Measurements from ENCODE around the gene TMEM9. TPM values are rescaled to one million over a fixed set of nuclear protein-coding genes. Genes with fewer than 3 reads are reported as not detected.

Gene TMEM9
- 66.0 and 80.0 TPM in 2 replicates for total RNA-seq

DNA sequence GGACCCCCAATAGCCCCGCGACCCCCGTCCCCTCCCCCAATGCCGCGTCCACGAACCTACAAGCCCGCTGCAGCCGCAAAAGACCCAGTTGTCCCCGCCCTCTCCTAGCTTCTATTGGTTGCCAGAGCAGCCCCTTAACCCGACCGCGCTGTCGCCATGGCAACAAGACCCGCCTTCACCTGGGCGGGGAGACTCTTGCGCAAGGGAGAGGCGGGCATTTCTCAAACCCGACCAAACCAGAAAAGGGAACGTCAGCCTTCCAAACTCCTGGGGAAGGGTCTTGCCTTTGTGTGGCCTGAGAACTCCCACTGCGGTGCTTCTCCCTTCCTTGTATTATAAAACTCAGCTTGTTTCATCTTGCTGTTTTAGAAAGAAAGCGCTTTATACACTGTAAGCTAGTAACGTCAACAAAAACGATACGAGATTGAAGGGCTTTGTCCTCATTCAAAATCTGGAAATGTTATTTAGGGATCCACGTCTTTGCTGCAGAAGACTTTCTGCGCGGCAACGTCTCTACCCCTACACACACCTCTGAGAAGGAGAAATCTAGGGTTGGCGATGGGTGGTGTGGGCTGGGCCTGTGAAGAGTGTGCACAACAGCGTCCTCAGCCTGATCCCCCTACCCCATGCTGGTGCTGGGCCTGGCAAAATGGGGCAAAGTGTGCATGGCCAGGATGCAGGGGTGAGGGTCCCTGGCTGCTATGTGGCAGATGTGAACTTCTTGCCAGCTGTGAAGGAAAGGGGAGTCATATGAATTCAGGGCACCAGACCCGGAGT lies at the start of gene TMEM9:
Gene TMEM9, minus strand, starts transcription at position 86 of the 777 bp plus-strand sequence. CDS start 551 bp downstream, outside the sequence.
- peak; percentile 54 for DNase-seq (ENCODE audit: extremely low read depth, low read depth, low spot score)

DNA sequence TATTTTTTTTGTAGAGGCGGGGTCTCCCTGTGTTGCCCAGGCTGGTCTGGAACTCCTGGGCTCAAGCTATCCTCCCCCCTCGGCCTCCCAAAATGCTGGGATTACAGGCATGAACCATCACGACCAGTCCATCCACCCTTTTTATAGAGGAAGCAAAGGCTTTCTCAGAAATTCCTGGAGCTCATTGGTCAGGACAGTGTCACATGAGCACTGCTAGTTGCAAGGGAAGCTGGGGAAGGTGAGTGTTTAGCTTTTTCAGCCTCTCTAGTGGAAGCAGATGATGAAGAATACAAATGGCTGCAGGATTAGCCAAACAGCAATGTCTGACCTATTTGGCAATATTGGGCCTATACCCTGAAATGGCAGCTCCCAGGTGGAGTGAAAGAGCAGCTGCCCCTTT lies 44.3 kb upstream of the TMEM9 start:
- DNase-seq (ENCODE audit: extremely low read depth, low read depth, low spot score), result no peak

DNA sequence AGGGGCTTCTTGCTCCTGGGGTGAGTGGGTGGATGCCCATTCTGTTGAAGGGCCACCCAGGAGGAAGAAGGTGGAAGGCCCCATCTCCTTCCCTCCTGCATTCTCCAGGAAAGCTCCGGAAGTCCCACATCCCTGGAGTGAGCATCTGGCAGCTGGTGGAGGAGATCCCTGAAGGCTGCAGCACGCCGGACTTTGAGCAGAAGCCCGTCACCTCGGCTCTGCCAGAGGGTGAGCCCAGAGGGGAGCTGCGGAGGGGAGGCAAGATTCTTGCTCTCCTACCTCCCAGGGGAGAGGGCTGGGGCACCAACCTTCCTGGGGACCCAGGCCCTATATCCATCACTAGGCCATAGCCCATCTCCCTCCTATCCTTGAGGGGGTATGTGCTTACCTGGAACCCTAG lies 39.8 kb upstream of the TMEM9 start:
- DNase-seq (ENCODE audit: extremely low read depth, low read depth, low spot score), result no peak

DNA sequence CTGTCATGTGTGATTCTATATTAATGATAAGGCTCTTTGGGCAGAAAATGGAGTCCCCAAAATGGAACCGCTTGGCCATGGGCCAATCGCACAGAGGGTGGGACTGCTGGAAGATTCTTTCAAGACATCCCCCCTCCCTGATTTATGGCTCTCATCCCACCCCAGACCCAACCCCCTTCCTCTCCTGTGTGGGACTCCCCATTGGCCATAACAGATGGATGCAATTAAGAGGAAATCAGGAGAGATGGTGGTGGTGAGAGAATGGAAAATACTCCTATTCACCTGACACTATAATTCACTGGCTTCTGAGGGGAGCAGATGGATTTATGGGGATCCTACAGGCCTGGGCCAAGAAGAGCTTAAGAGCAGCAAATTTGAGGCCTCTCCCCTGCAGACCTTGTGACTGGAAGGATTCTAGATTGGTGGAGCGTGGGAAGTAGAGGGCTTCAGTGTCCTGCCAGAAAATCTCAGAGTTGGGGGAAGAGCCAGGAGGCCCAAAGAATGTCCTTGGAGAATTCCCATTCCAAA lies 38.1 kb upstream of the TMEM9 start:
- no peak for DNase-seq (ENCODE audit: extremely low read depth, low read depth, low spot score)

DNA sequence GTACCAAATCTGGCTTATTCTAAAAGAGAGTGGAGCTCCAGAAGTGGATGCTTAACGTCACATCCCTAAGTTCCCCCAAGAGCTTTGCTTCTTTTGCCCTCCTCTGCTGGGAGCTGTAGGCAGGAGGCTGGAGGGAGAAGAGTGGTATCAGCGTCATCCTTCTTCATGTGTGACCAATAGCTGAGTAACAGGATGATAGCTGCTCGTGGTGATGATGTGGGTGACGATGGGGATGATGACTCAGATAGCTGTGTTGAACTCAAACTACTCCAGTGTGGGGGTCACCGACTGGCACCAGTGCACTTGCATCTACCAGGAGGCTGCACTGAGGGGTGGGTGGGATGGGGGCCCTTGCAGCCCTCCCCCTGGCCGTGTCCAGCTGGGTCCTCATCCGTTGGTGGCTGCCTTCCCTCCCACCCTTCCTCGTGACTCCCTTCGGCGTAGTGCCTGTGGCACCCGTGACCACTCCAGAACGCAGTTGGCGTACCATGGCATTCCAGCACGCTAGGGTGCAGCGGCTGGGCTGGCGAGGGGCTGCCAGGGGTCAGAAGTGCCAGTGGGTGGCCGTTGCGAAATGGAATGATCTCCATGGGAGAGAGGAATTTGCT lies 37.5 kb upstream of the TMEM9 start:
- no peak for DNase-seq (ENCODE audit: extremely low read depth, low read depth, low spot score)

DNA sequence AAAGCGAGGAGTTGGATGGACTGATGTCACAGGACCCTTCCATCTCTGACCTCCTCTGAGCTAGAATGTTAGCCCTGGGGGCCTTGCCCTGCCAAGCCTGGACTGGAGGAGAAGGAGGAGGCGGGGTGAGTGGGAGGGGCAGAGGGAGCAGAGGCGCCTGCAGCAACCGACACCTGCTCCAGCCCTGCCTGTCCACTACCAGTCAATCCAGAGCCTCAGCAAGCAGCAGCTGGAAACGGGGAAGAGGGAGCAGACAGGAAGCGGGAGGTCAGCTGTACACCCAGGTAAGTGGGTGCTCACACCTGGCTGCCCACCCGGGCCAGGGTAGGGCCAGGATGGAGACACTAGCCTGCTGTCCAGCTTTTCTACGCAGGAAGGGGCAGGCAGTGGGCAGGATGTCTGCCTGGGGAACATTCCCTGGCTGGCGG lies 36.4 kb upstream of the TMEM9 start, which contains the start of gene IGFN1:
Gene IGFN1, plus strand, starts transcription at position 201 of the 428 bp plus-strand sequence. CDS start 2,470 bp downstream, outside the sequence.
- no peak for DNase-seq (ENCODE audit: extremely low read depth, low read depth, low spot score)

DNA sequence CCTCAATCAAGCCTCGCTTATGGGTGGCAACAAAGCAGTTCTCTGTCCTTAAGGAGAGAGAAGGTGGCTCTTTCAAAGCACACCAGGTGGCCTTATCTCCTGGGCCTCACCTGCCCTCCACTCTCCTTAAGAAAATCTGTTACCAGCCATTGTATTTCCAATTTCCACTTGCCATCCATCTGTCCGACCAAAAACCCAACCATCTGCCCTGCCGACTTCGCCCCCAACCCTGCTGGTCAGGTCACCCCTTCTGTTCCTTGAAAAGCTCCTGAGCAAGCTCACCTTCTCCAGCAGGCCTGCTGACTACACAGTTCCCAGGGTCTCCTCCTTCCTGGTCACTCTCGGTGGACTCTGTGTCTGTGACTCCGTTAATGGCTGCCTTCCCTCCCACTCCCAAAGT lies 35.7 kb upstream of the TMEM9 start:
- no peak for DNase-seq (ENCODE audit: extremely low read depth, low read depth, low spot score)

DNA sequence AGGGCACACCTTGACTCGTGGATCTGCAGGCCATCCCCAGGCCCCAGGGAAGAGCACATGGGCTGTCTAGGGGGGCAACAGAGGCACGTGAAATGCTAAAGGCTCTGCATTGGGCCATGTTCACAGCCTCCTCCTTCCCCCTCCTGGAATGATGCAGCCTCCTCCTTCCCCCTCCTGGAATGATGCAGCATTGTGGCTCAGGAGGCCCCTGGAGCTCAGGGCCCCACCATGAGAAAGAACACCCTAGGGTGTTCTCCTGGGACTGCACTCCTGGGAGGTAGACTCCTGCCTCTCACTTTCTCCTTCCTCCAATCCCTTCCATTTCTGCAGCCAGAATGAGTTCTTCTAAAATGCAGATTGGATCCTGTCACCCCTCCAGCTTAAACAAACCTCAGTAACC lies 34.8 kb upstream of the TMEM9 start:
- no peak for DNase-seq (ENCODE audit: extremely low read depth, low read depth, low spot score)

DNA sequence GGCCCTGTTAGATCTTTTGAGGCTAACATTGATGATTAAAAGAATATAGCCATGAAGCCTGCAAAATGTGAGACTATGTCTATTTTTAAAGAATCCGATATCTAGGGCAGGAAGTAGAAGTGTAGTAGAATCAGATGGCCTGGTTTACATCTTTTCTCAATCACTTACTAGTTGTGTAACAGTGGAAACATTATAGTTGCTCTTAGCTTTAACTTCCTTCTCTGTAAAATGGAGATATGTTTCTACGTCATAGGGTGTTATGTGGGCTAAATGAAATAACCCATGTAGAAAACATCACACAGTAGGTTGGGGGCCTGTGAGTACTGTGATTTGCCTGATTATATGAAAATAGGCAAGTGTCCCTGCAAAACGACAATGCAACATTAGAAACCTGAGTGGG lies 31.9 kb upstream of the TMEM9 start:
- no peak for DNase-seq (ENCODE audit: extremely low read depth, low read depth, low spot score)

DNA sequence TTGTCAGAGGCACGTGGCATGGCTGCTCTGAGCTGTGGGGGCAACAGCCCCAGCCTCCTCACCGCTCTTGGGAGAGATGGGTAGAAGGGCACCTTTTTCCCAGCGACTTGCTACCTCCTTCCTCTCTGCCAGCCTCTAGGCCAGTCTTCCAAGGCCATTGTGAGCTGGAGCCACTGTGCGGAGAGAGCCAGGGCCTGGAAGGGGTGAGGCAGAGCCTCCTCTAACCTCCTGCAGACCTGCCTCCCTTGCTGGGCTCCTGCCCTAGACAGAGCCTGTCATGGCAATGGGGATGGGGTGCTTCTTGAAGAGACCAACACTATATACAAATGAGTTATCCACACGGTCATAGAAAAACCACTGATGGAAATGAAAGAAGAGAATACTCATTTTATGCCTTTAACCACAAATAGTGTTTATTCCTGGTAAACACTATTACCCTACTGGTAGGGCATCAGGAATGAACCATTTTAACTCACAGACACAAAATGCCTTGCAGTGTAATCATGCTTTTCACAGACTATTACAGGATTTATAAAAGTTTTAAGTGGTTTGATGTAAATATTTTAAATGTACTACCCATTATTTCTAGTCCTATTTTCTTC lies 31.4 kb upstream of the TMEM9 start:
- no peak for DNase-seq (ENCODE audit: extremely low read depth, low read depth, low spot score)

DNA sequence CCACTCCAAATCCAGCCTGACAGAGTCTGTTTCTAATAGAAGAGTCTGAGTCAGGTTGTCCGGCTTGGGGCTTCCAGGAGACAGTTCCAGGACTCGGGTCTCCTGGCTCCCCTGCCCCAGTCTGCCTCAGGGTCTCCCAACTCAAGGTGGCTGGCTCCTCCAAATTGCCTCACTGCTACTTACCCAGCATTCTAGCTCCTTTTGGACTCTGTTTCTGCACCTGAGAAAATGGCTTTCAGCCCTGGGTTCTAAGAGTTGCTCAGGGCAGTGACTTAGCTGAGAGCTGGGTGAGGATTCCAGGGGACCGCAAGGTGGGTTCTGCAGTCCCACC lies 30.8 kb upstream of the TMEM9 start:
- no peak for DNase-seq (ENCODE audit: extremely low read depth, low read depth, low spot score)

DNA sequence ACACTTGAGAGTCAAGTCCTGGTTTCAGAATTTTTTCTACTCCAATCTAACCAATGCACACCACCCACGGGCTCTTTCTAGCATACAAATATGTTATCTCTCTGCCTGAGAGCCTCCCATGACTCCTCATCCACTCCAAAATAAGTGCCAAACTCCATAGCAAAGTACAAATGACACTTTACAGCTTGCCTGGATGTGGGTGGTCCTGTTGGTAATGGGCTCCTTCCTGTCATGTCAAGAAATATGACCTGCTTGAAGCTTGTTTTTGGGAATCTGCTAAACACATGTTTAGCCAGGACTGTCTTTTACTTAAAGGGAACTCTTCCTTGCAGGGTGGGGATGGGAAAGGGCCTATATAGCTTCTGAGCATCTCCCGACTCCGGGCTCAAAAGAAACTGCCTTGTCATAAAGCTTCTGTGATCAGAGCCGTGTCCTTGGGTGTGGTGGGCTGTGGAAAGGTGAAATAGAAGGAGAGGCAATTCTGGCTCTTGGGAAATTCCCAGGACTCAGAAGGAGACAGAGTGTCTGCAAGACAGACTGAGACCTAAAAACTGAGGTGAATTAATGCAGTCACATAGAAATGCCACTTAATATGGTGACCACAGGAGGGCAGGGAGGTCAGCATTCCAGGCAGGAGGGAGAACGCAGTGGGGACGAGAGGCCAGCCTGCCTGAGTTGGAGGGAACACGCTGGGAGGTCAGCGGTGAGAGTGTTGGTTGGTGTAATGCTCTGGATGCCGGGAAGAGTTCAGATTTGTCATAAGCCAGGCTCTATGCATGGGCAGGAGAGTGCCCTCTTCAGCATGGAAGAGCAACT lies 30.2 kb upstream of the TMEM9 start:
- no peak for DNase-seq (ENCODE audit: extremely low read depth, low read depth, low spot score)

DNA sequence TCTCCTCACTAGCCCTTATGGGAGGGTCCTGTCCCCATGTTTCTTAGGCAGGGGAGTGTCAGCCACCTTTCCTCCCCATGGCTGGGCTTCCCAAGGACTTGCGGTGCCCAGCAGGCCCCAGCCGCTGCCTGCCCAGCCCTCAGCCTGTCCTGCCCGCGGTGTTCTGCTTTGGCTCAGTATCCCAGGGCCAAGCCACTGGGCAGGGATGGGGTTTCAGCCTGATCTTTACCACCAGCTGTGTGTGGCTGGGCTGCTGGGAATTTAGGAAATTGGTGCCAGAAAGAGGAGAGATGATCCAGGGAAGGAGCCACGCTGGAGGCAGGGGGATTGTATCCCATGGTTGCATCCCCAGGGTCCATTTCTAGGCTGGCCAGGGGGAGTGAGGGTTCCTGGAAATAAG lies 29.5 kb upstream of the TMEM9 start:
- no peak for DNase-seq (ENCODE audit: extremely low read depth, low read depth, low spot score)

DNA sequence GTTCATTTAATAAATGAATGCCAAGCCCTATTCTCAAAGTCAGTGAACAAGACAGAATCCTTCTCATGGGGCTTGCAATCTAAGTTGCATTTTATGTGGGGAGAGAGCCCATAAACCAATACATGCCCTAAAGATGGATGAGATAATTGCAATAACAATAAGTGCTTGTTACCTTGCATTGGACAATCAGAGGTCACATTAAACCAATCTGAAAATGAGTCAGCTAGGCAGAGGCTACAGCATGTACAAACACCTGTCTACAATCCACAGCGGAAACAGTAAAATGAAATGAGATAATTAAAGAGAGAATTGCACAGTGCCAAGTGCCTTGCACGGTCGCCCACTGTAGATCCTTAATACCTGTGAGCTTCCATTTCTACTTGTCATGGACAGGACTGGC lies 28.9 kb upstream of the TMEM9 start:
- DNase-seq (ENCODE audit: extremely low read depth, low read depth, low spot score), result no peak

DNA sequence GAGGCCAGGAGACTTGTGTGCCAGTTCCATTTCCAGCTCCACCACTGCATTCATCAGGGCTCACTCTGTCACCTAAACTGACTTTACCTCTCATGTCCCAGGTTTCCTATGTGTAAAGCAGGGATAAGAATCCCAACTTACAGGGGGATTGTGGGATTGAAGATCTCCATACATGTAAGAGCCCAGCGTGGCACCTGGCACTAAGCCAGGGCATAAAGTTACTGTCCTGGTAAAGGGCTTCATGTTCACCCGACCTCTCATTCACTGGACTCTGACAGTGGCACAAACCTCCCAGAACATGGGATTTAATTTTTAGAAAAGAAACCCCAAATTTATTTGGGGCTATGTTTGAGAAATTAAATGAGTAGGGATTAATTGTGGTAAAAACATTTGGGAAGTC lies 27.5 kb upstream of the TMEM9 start:
- no peak for DNase-seq (ENCODE audit: extremely low read depth, low read depth, low spot score)

DNA sequence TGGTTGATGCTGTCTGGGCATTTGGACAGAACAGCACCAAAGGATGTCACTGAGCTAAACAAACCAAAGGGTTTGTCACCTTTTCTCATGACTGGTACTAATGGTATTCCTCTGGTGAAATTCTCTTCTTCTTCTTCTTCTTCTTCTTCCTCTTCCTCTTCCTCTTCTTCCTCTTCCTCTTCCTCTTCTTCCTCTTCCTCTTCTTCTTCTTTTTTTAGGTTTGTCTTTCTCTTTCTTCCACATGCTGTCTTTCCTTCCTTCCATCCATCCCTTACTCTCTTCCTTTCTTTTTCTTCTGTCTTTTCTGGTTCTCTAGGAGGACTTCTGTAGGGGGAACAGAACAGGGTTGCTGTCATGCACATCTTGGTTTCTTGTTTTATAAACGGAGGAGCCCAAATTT lies 27.0 kb upstream of the TMEM9 start:
- DNase-seq (ENCODE audit: extremely low read depth, low read depth, low spot score), result no peak

DNA sequence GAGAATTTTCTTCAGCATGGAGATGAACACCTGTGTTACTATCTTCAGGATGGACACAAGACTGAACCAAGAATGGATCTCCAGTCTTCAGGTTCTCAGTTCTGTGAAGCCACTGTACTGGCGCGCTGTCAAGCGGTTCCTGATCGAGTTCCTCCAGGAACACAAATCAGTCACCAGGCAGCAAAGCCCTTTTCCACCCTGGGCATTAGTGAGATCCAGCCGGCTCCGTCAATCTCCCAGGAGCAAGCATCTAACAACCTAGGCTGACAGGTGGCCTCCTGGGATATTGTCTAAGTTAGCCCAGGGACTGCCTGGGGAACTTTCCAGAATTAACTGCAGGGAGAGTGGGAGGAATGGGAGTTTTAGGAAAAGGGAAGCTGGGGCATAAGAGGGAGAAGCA lies 26.6 kb upstream of the TMEM9 start:
- DNase-seq (ENCODE audit: extremely low read depth, low read depth, low spot score), result no peak

DNA sequence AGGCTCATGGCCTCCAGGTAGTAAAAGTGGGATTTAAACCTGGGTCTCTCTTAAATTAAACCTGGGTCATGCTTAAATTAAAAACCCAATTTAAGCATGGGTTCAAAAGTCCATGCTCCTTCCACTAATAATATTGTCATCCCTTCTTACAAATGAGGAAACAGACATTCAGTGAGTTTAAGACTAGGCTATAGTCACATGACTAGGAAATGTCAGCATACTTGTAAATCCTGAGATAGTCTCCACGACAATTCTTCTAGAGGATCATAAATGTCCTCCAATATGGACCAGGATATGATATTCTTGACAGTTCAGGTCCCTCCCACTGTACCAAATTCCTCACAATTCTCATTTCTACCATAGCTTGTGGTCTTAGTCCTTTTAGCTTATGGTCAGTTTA lies 25.9 kb upstream of the TMEM9 start:
- no peak for DNase-seq (ENCODE audit: extremely low read depth, low read depth, low spot score)

DNA sequence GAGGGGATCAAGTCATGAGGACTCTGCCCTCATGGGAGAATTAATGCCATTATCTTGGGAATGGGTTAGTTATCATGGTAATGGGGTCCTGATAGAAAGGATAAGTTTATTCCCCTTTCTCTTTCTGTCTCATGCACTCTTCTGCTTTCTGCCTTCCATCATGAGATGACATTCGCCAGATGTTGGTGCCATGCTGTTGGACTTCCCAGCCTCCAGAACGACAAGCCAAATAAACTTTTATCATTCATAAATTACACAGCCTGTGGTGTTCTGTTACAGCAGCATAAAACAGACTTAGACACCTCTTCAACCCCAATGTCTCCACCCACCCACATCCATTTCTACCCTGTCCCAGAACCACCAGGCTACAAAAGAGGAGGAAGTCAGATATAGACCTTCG lies 24.4 kb upstream of the TMEM9 start:
- DNase-seq (ENCODE audit: extremely low read depth, low read depth, low spot score), result no peak

DNA sequence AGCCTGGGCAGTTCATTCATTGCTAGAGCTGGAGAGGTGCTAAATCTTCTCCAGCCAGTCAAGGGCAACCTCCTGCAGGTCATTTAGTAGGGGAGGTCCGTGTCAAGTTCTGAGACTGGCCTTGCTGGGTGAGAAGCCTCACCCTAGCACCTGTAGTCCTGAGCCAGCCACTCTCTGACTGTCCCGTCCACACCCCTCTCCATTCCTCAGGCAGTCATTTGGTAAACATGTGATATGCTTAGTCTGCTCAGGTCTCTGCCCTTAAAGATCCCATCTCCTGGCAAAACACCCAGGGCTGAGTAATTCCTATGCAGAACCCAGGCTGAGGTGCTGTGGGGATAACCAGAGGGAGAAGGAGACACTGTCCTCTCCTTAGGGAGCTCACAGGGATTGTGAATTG lies 22.7 kb upstream of the TMEM9 start:
- DNase-seq (ENCODE audit: extremely low read depth, low read depth, low spot score), result no peak
